ENCODE results near the gene STXBP4.

- TF ChIP-seq CTCF (conservative IDR thresholded peaks at IDR 0.05; ENCODE audit: low read depth in 2 of 2) (no peak), POLR2AphosphoS5 (IDR thresholded peaks at IDR 0.05; ENCODE audit: low read depth) (no peak), EZH2phosphoT487 (IDR thresholded peaks at IDR 0.05; ENCODE audit: unreplicated experiment) (no peak), EZH2 (IDR thresholded peaks at IDR 0.05; ENCODE audit: low read depth, unreplicated experiment) (no peak), STAT1 (IDR thresholded peaks at IDR 0.05; ENCODE audit: unreplicated experiment) (no peak), REST (IDR thresholded peaks at IDR 0.05; ENCODE audit: unreplicated experiment) (no peak), JUNB (IDR thresholded peaks at IDR 0.05; ENCODE audit: unreplicated experiment) (no peak), ZNF331 (CRISPR knock-in tag; IDR thresholded peaks at IDR 0.05; ENCODE audit: low read depth) (no peak), ZNF114 (CRISPR knock-in tag; IDR thresholded peaks at IDR 0.05) (no peak)
Measured at GRCh38 chr17:55072898-55073297, 104.3 kb downstream of the STXBP4 start.
